ENCODE data around the gene TRAPPC11. TPM values are rescaled to one million over a fixed set of nuclear protein-coding genes. Genes with fewer than 3 reads are reported as not detected.

The TRAPPC11 gene
- total RNA-seq, 2 donors from 2014 or later, result 38.4 to 49.7 TPM

DNA sequence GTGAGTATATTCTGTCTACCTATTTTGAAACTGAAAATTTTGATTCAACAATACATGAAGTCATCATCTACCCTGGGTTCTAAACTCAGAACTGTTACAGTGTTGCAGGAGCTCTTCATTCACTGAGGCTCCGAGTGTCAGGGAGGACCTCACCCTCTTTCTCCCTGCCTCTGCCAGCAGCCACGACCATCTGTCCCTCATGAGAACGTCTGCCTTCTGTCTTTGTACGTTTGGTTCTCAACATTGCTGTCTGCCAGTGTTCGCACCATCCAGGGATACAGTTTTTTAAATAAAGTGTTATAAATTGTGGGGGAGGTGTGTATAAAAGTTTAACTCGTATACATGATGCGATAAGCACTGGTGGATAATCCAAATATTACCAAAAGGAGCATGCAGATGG, 55.5 kb downstream of the TRAPPC11 start:
- Mint-ChIP-seq H3K9me3 (no peaks in the 10 kb centered on the region), H3K4me1 (no peaks in the 10 kb centered on the region), H3K36me3 (ENCODE audit: low read depth) (peaks cover 19% of the 10 kb centered on the region), H3K27me3 (ENCODE audit: insufficient read depth) (no peaks in the 10 kb centered on the region), H3K4me3 (no peak overlapping the region), H3K27ac (no peak overlapping the region)
- H3K27ac ChIP-seq (ENCODE audit: low read depth, low read length), result no peak overlapping the region
- H3K4me1 ChIP-seq (ENCODE audit: control insufficient read depth, insufficient read depth, low read length), result no peaks in the 10 kb centered on the region
- no peak for DNase-seq
- no peak overlapping the region for H3K4me3 ChIP-seq (ENCODE audit: low read length)
- no peak for TF ChIP-seq CTCF (conservative IDR thresholded peaks at IDR 0.05)
- no peaks in the 10 kb centered on the region for H3K9me3 ChIP-seq (ENCODE audit: control insufficient read depth, low read length)
- no peaks in the 10 kb centered on the region for H3K27me3 ChIP-seq (ENCODE audit: control insufficient read depth, insufficient read depth, low read length, poor library complexity, severe bottlenecking)
- H3K36me3 ChIP-seq (ENCODE audit: control insufficient read depth, insufficient read depth, low read length), result peaks cover 25% of the 10 kb centered on the region
- WGBS, 2 experiments (ENCODE audit: insufficient coverage in 1 of 2, insufficient read length in 1 of 2), result 92 to 94% methylated on average over 5 to 7 of the region's 7 CpGs
- no peak overlapping the region for H3K9ac ChIP-seq (ENCODE audit: extremely low read depth, low read length, poor library complexity, severe bottlenecking)

DNA sequence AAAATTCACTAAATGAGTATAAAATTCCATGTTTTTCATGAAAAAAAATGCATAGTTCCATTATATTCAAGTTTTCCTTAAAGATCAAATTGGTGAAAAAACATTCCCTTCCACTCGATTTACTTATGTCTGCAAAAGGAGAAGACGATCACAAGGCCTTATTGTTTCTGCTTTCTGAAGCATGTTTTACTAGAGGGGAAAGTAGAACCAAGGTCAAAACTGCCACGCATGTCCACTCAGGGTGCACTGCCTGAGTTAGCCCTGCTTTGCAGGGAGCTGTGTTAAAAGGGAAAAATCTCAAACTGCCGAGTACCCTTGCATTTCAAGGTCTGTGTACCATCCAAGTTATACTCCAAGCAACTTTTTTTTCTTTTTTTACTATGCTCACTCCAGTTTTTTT, 57.2 kb downstream of the TRAPPC11 start:
- no peak overlapping the region for H3K4me3 Mint-ChIP-seq
- H3K36me3 Mint-ChIP-seq (ENCODE audit: low read depth), result peaks cover 15% of the 10 kb centered on the region
- no peaks in the 10 kb centered on the region for H3K4me1 Mint-ChIP-seq
- Histone ChIP-seq H3K27me3 (ENCODE audit: control insufficient read depth, insufficient read depth, low read length, poor library complexity, severe bottlenecking) (peaks cover under 1% of the 10 kb centered on the region), H3K27ac (ENCODE audit: low read depth, low read length) (no peak overlapping the region), H3K36me3 (ENCODE audit: control insufficient read depth, insufficient read depth, low read length) (peaks cover 19% of the 10 kb centered on the region), H3K9ac (ENCODE audit: extremely low read depth, low read length, poor library complexity, severe bottlenecking) (no peak overlapping the region), H3K4me1 (ENCODE audit: control insufficient read depth, insufficient read depth, low read length) (no peaks in the 10 kb centered on the region), H3K9me3 (ENCODE audit: control insufficient read depth, low read length) (no peaks in the 10 kb centered on the region), H3K4me3 (ENCODE audit: low read length) (no peak overlapping the region)
- WGBS, 2 experiments (ENCODE audit: insufficient coverage in 1 of 2, insufficient read length in 1 of 2), result 92 to 100% methylated on average over 1 to 4 of the region's 4 CpGs
- H3K27me3 Mint-ChIP-seq (ENCODE audit: insufficient read depth), result no peaks in the 10 kb centered on the region
- no peak overlapping the region for H3K27ac Mint-ChIP-seq
- H3K9me3 Mint-ChIP-seq, result no peaks in the 10 kb centered on the region
- DNase-seq, result no peak
- no peak for TF ChIP-seq CTCF (conservative IDR thresholded peaks at IDR 0.05)

DNA sequence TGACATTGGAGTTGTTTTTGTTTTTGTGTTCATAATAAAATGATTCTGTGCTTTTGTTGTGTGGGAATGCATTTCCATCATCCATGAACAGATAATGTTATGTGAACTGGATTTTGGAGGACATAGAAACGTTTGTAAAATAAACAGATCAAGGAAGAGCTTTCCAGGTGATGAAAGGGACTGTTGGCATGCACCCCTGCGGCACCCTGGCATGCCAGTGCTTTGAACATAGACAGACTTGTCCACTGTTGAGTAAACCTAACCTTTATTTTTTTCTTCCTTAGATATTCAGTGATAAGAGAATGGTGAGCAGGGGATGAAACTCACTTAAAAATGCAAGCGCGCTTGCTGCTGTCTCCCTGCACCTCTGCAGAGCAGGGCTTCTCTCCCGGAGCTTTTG, 59.8 kb downstream of the TRAPPC11 start:
- DNase-seq, result no peak
- Mint-ChIP-seq H3K9me3 (no peaks in the 10 kb centered on the region), H3K36me3 (ENCODE audit: low read depth) (peaks cover under 1% of the 10 kb centered on the region), H3K4me3 (no peak overlapping the region), H3K4me1 (no peaks in the 10 kb centered on the region), H3K27ac (no peak overlapping the region), H3K27me3 (ENCODE audit: insufficient read depth) (peaks cover 3% of the 10 kb centered on the region)
- 73 to 90% methylated on average over 3 to 5 of the region's 5 CpGs for WGBS, 2 experiments (ENCODE audit: insufficient coverage in 1 of 2, insufficient read length in 1 of 2)
- Histone ChIP-seq H3K4me3 (ENCODE audit: low read length) (no peak overlapping the region), H3K9ac (ENCODE audit: extremely low read depth, low read length, poor library complexity, severe bottlenecking) (no peak overlapping the region), H3K4me1 (ENCODE audit: control insufficient read depth, insufficient read depth, low read length) (no peaks in the 10 kb centered on the region), H3K36me3 (ENCODE audit: control insufficient read depth, insufficient read depth, low read length) (peaks cover 3% of the 10 kb centered on the region), H3K27me3 (ENCODE audit: control insufficient read depth, insufficient read depth, low read length, poor library complexity, severe bottlenecking) (peaks cover 14% of the 10 kb centered on the region), H3K27ac (ENCODE audit: low read depth, low read length) (no peak overlapping the region), H3K9me3 (ENCODE audit: control insufficient read depth, low read length) (no peaks in the 10 kb centered on the region)
- no peak for TF ChIP-seq CTCF (conservative IDR thresholded peaks at IDR 0.05)
